IPS DF 4.7 (cell line): ENCODE measurements around the gene MRPL14.

Experiments
- DNase-seq: peaks from one replicate; pipeline ENCODE4 v3.0.0-alpha.2; 2013; ENCODE audit warnings: low spot score; ENCODE audit errors: extremely low read depth

Gene MRPL14

DNA sequence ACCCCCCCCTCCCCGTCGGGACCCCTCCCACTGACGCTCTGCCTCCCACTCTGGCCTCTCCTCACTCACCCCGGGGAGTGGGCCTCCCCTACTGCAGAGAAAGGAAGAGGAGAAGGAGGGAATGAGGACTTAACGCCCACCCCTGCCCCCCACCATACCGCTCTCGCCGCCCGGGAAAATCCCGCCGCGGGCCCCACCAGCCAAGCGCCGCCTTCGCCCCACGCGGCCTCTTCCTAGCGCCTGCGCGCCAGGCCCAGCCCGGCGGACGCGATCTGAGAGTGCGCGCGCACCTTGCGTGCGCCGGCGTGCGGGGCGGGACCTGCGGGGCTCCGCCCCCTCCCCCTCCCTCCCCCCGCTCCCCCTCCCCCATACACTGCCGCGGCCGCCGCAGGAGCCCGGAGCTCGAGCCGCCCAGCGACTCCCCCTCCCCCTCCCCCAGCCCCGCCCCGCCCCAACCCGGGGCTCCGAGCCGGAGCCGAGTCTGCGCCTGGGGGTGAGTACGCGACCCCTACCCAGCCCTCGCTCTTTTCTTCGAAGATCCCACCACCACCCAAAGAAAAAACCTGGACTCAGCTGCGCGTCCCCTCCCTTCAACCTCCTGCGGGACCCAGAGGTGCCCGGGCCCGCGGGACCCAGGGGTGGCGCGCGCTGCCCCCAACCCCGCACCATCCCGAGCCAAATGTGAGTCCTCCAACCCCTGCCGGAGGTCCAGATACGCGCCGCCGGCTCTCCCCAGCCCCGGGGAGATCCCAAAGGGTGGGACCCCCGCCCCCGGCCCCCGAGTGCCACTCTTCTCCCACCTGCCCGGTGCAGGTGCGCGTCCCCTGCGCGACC, at the start of gene MRPL14, which contains the start of gene TMEM63B:
Gene MRPL14, minus strand, starts transcription at position 267 of the 834 bp plus-strand sequence. CDS start 10,841 bp downstream, outside the sequence.
Gene TMEM63B, plus strand, starts transcription at position 369 of the 834 bp plus-strand sequence. CDS start 7,031 bp downstream, outside the sequence.
- DNase-seq: no peak

DNA sequence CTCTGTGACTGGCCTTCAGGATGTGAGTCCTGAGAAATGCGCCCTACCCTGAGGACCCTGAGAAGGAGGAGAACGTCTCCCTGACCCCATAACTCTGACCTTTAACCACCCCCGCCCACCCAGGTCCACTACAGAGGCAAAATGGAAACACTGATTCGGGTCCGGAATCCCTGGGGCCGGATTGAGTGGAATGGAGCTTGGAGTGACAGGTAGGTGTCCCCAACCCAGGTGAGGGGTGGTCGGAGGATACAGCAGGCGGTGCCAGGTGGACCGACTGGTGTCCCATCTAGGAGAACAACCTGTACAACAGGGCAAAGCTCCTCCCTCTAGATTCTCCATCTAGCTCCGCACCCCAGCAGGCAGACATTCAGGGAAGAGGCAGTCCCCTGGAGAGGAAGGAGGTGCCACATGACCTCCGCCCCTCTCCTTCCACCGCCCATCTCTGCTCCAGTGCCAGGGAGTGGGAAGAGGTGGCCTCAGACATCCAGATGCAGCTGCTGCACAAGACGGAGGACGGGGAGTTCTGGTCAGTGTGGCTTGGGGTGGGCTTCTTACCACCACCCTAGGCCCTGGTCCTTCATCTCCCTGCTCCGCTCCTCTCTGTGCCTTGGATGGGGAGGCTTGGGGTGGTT, 49.0 kb upstream of the MRPL14 start:
- no peak for DNase-seq

DNA sequence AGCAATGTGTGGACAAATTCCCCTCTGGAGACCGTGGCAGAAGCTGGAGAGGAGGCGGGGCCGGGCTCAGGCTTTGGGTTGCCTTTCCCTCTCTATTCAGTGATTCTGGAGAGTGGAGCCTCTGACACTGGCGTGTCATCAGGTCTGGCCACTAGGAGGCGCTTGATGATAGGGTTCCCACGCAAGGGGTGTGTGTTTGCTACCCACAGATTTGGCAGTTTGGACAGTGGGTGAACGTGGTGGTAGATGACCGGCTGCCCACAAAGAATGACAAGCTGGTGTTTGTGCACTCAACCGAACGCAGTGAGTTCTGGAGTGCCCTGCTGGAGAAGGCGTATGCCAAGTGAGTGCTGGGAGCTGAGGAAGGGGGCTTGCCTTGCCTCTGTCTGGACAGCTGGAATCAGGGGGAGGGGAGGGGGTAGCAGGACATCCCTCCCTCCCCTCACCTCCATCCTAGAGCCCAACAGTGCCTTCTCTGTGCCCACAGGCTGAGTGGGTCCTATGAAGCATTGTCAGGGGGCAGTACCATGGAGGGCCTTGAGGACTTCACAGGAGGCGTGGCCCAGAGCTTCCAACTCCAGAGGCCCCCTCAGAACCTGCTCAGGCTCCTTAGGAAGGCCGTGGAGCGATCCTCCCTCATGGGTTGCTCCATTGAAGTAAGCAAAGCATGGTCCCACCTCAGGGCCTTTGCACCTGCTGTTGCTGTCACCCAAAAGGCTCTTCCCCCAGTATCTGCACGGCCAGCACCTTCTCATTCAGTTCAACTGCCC, 45.7 kb upstream of the MRPL14 start:
- no peak for DNase-seq

DNA sequence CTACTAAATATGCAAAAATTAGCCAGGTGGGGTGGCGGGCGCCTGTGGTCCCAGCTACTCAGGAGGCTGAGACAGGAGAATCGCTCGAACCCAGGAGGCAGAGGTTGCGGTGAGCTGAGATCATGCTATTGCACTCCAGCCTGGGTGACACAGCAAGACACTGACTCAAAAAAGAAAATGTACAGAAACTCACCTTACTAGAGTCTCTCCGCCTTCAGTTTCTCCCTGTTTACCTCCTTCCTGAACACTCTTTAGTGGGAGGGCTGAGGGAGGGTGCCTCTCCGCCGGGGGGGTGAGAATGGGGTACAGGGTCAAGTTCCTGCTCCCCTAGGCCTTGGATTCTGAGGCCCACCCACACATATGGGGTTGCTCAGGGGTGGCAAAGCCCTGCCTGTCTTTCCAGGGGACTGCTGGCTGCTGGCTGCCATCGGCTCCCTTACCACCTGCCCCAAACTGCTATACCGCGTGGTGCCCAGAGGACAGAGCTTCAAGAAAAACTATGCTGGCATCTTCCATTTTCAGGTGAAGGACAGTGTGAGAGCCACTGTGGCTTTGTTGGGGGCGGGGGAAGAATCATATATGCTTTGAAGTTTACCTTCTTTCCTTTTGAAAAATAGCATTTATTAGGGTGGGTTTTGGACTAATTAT, 44.8 kb upstream of the MRPL14 start:
- no peak for DNase-seq

DNA sequence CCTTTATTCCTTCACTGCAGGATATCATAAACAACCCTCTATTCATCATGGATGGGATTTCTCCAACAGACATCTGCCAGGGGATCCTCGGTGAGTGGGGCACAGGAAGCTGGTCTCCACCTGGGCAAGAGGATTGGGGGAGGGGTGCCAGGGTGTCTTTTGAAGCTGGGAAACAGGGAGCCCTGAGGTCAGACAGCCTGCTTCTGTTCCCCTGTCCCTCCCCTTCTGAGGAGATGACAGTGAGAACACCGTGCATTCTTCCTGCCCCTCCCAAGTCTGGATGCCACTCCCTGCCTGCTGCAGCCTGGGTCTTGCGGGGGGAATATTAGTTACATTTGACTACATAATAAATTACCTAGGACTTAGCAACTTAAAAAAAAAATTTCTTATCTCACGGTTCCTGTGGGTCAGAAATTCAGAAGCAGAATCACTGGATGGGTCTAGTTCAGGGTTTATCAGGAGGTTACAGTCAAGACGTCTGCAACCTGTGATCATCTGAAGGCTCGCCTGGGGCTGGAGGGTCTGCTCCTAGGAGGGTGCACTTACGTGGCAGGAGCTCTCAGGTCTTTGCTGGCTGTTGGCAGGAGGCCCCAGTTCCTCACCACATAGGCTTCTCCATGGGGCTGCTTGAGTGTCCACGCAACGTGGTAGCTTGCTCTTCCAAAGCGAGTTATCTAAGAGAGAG, 42.8 kb upstream of the MRPL14 start:
- no peak for DNase-seq

DNA sequence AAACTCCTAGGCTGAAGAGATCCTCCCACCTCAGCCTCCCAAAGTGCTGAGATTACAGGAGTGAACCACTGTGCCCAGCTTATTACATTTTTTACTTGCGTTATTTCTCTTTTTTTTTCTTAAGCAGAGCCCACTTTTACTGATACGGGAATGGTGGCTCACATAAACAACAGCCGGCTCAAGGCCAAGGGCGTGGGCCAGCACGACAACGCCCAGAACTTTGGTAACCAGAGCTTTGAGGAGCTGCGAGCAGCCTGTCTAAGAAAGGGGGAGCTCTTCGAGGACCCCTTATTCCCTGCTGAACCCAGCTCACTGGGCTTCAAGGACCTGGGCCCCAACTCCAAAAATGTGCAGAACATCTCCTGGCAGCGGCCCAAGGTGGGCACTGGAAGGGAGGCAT, 41.9 kb upstream of the MRPL14 start:
- DNase-seq: no peak

DNA sequence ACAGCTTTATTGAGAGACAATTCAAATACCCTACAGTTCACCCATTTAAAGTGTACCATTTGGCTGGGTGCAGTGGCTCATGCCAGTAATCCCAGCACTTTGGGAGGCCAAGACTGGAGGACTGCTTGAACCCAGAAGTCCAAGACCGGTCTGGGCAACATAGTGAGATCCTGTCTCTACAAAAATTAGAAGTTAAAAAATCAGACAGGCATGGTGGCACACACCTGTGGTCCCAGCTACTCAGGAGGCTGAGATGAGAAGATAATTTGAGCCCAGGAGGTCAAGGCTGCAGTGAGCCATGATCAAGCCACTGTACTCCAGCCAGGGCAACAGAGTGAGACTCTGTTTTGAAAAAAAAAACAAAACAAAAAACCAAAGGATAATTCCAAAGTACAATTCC, 40.3 kb upstream of the MRPL14 start:
- no peak for DNase-seq

DNA sequence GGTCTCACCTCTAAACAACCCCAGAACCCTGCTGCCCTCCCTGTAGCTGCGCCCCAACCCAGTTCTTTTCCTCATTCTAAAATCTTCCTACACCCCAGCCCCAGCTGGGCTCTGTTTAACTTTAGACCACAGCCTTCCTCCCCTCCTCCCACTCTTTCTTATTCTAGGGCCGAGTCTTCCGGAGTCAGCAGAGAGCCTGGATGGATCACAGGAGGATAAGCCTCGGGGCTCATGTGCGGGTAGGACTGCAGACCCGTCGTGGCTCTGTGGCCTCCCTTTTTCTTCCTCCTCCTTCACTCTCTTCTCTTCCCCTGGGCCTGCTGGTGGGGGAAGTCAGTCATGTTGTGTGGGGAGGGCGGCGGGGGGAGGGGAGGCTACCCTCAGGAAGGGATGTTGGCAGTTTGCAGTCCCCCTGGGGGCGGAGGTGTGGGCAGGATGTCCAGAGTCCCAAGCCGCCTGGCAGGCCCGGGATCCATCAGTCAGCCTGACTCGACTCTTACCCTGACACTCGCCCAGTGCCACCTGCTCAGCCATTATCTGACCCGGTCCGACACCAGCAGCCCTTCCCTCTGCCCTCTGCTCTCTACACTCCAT, 39.4 kb upstream of the MRPL14 start:
- no peak for DNase-seq

DNA sequence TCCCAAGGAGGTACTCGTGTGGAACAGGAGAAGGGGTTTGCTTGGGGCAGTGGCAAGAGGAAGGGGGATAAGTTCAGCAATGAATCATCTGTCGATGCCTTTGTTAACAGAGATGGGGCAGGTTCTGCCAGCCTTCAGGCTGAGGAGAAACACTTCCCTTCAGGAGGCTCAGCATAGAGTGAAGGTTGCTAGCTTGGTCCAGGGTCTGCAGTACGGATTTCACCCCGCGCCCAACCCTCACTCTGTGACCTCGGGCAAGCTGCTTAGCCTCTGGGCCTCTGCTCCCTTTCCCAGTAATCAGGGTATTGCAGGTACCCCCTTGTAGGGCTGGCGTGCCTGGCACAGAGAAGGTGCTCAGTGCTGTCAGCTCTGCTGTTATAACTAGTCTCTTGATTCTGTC, 38.9 kb upstream of the MRPL14 start:
- no peak for DNase-seq

DNA sequence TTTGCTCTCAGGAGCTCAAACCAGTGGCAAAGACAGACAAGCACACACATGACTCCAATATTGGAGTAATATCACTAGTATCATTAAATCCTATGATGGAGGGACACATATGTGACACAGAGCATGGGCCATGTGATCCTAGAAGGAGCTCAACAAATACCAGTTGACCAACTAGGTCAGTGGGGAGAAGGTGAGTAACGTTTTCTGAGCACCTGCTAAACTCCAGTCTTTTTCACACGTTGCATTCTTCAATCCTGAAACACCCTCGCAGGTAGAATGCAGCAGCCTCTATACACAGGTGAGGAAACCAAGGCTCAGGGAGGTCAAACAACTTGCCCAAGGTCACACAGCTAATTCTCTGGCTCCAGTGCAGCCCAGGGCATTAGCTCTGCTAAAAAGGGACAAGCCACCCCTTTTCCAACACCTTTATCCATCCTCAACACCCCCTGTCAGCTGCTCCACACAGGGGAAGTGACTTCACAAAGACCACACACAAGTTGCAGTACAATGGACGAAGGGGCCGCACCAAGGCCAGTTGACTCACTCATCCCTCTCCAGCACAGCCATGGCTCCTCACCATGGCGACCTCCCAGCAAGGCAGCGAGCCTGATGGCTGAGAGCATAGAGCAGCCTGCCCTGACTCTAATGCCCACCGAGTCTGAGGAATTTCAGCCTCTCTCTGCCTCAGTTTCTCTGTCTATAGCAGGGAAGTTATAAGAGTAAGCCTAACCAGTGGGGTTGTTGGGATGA, 35.8 kb upstream of the MRPL14 start:
- DNase-seq: no peak

DNA sequence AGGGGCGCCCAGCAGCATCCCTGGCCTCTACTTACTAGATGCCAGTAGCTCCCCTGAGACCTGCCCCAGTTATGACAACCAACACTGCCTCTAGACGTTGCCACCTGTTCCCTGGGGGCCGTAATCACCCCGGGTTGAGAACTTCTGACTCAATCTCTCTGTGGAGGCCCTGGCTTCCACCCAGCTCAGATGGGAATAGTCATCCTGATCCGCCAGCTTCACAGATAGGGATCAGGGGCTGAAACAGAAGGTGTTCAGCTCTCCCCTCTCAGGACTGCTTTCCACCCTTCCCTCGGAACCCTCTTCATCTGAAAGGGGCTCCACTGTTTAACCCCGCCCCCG, 34.7 kb upstream of the MRPL14 start:
- DNase-seq: no peak

DNA sequence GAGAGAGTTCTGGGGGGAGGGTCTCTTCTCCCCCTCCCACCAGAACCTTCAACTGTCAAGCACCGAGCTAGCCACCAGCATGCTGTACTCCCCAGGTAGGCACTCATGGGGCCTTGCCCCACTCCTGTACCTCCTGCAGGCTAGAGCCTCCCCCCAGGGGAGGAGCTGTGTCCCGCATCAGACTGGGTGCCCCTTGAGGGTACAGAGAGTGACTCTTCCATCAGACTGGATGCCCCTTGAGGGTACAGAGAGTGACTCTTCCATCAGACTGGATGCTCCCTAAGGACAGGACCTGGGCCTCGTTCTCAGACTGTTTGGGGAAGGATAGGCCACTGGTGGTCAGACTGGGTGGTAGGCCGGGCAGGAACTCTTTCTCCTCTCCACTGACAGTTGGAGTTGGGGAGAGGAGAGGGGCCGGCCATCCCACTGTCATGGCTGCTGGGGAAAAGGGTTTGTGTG, 31.5 kb upstream of the MRPL14 start, which contains the start of gene CAPN11:
Gene CAPN11, plus strand, starts transcription at position 51 of the 459 bp plus-strand sequence. Its CDS starts 29 bp downstream, at position 80.
- no peak for DNase-seq

DNA sequence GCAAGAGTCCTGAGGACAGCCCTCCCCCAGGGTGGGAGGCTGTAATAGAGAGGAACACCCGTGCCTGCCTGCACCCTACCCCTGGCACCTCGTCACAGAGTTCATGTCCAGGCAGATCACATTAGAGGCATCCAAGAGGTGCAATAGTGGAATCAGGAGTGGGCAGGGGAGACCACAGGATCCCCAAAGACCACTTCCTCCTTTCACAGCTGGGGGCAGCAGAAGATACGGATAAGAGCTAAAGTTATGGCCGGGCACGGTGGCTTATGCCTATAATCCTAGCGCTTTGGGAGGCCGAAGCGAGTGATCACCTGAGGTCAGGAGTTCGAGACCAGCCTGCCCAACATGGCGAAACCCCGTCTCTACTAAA, 29.9 kb upstream of the MRPL14 start:
- DNase-seq: no peak

DNA sequence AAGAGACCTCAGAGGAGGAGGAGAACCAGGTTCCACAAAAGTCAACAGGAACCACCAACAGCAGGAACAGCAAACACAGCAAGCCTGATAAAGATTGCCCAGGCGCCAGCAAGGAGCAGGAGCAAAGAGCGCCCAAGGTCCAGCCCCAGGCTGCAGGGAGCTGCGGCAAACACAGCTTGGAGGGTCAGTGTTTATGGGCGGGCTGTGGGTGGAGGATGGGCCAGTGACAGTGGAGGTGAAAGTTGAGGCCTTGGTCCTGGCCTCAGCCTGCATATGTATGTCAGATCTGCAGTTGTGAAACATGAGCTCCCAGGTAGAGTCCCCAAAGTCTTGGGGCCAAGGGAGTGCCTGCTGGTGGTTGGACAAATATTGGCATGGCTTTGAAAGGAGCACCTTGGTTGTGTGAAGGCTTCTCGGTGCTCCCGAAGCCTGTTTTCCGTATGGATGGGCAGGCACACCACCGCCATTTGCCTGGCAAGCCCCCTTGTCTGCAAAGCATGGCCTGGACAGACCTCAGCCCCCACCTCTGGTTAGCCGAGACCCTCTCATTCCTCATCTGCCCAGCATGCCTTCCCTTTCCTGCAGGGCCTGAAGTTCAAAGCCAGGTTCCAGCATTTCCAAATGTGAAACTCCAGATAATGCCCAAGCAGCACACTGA, 29.4 kb upstream of the MRPL14 start:
- DNase-seq: no peak

DNA sequence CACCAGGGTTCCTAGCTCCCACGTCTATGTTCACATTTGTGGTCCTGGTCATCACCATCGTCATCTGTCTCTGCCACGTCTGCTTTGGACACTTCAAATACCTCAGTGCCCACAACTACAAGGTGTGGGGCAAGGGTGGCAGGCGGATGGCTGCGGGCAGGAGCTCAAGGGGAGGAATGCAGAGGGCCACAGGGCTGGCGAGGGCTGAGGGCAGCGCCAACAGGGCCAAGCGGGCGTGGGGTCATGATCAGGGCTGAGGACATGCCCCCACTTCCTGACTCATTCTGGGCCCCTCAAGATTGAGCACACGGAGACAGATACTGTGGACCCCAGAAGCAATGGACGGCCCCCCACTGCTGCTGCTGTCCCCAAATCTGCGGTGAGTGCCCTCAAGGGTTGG, 26.8 kb upstream of the MRPL14 start:
- DNase-seq: no peak

DNA sequence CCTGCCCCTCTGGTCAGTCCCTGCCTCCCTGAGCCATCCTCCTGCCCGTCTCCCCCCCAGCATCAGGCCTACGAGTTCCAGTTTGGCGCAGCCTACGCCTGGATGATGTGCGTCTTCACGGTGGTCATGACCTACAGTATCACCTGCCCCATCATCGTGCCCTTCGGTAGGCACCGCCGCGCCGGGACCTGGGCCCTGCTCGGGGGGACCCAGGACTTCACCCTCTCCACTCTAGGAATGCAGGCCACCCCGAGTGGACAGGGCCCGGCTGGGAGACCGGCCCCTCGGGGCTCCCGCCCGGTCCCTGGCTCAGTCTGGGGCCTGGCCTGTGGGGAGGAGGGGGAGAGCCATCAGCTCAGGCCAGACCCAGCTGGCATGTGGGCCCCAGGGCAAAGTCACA, 25.3 kb upstream of the MRPL14 start:
- DNase-seq: no peak

DNA sequence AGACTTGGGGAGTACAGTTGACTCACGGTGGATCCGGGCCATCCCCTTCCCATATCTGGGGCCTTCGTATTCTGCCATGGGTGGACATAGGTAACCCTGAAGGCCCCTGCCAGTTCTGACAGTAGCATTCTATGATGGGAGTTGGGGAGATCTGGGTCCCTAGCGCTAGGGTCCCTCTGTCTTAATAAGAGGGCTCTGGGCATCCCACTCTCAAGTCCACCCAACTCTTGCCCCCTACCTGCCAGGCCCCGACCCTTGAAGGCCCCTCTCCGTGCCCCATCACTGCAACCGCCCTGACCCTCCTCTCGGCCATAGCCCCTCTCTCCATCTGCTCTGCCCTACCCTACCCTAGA, 24.8 kb upstream of the MRPL14 start:
- DNase-seq: no peak

DNA sequence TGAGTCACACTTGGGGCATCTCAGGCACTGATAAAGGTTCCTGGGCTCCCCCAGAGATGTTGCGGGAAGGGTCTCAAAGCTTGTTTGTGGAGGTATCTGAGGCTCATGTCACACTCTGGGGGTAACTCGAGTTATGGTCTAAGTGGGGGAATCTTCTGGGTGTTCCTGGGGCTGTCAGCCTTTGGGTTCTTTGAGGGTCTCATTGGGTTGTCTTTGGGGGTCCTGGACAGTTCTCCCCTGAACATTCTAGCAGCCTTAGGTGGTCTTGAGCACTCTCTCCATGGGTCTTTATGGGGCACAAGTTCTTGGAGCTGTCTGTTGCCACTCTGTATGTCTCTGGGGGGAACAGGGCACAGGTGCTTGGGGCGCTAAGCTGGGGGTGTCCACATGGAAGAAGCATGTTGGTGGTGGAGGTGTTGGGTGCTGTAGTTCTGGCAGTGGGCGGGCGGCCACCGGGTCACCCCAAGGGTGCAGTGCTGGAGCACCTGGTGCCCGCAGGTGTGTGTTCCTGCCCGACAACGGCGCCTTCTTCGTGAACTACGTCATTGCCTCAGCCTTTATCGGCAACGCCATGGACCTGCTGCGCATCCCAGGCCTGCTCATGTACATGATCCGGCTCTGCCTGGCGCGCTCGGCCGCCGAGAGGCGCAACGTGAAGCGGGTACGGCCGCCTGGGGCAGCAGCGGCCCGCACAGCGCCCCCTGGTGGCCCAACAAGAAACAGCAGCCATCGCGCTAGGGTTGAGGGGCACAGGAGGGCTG, 24.3 kb upstream of the MRPL14 start:
- no peak for DNase-seq
